Stimulated activated CD8-positive, alpha-beta memory T cell treated with anti-CD3 and anti-CD28 coated beads, Interleukin-12 subunit alpha, Interleukin-12 subunit beta, amount 100 ng/mL, for 24 hours (primary cell): ENCODE data around the gene PRELID1.
"Not testable (repeated sequence)": the region's sequence is repeated elsewhere in the genome, so short reads cannot be mapped to it uniquely, and the experiment has no call there.

Source experiments
- DNase-seq: peaks from one replicate; pipeline ENCODE4 v3.0.0-alpha.2; 2020; ENCODE audit errors: extremely low read depth

PRELID1 gene

DNA sequence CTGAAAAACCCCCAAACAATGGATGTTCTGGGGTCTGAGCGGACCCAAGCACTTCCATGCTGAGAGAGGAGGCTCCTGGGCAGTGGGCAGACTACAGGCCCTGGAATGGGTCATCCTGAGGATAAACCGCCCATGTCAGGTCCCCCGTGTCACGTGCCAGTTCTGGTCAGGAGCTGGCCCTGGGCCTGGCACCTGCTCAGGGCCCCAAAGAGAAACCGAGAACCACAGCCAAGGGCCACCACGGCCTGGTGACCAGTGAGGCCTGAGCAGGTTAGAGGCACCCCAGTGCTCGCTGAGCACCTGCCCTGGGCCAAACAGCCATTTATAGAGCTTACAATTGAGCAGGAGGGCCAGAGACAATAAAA, 32.1 kb downstream of the PRELID1 start:
- no peak for DNase-seq

DNA sequence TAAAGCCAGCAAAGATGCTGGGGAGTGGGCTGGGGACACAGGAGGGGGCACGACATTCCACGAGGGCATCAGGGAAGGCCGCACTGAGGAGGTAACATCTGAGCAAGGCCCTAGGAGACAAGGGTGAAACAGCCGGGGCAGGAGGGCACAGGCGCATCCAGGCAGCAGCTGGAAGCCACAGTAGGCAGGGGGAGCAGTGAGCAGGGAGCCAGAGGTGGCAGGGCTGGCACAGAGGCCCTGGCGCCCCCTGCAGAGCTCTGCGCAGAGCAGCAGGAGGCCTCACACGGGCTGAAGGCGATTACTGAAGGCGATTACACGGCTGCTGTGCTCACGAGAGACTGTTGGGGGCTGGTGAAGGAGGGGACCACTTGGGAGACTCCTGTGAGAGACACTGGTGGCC, 32.5 kb downstream of the PRELID1 start:
- DNase-seq = no peak

GRCh38 chr5:177336603-177337494, 33.2 kb downstream of the PRELID1 start:
- DNase-seq = no peak

DNA sequence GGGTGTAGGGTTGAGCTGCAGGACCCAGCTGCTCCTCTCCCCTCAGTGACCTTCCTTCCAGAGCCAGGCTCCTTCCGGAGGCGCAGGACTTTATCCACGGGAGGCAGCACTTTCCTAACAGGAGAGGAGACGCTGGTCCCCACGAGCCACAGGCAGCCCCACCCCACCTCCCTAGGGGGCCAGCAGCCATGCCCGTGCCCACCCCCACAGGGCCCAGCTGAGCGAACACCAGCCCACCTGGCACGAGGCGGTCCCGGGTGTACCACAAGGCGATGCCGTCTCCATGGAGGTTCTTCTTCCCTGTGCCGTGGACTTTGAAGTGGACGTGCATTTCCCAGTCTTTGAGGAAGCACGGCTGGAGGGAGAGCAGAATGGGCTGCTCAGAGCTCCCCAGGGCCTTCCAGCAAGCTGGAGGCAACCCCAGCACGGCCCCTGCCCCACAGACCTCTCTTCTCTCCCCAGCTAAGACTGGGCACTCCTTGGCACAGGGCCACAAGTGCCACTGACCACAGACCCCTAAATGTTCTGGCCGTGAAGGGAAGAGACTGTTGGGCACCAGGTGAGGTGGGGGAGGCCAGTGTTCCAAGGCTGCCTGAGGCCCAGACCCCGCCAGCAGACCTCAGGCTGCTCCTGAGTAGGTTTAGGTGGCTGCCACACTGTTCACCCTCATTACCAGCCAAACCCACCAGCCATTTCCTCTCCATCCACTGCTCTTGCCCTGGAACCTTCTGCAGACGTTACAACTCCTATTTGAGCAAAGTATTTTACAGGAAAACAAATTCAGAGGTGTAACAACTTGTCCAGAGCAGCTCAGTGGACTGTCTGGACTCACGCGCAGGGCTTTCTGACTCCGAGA, 34.9 kb downstream of the PRELID1 start:
- no peak for DNase-seq

- no peak for DNase-seq
These were observed 35.6 kb downstream of the PRELID1 start for GRCh38 chr5:177339107-177339638.

DNA sequence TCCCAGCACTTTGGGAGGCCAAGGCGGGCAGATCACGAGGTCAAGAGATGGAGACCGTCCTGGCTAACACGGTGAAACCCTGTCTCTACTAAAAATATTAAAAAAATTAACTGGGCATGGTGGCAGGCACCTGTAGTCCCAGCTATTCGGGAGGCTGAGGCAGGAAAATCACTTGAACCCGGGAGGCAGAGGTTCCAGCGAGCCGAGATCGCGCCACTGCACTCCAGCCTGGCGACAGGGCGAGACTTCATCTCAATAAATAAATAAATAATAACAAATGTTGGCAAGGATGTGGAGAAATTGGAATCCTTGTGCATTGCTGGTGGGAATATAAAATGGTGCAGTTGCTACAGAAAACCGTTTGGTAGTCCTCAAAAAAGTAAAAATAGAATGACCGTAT, 39.4 kb downstream of the PRELID1 start:
- DNase-seq = not testable (repeated sequence)

DNA sequence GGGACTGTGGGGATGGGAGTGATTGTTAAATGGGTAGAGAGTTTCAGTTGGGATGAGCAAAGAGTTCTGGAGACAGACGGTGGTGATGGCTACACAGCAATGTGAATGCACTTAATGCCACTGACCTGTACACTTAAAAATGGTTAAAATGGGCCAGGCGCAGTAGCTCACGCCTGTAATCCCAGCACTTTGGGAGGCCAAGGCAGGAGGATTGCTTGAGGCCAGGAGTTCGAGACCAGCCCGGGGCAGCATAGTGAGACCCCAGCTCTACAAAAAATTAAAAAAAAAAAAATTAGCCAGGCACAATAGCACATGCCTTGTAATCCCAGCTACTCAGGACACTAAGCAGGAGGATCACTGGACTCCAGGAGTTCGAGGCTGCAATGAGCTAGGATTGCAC, 40.2 kb downstream of the PRELID1 start:
- DNase-seq = no peak

DNA sequence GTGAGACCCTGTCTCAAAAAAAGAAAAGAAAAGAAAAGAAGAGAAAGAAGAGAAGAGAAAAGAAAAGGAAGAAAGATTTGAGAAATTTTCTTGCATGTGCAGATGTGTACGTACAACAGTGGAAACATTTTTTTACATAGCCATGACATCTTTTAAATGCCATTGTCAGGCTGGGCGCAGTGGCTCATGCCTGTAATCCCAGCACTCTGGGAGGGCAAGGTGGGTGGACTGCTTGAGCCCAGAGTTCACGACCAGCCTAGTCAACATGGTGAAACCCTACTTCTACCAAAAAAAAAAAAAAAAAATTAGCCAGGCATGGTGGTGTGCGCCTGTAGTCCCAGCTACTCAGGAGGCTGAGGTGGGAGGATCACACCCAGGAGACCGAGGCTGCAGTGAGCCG, 41.3 kb downstream of the PRELID1 start:
- DNase-seq = no peak

- no peak for DNase-seq
These were observed 43.2 kb downstream of the PRELID1 start for GRCh38 chr5:177346820-177347219.

DNA sequence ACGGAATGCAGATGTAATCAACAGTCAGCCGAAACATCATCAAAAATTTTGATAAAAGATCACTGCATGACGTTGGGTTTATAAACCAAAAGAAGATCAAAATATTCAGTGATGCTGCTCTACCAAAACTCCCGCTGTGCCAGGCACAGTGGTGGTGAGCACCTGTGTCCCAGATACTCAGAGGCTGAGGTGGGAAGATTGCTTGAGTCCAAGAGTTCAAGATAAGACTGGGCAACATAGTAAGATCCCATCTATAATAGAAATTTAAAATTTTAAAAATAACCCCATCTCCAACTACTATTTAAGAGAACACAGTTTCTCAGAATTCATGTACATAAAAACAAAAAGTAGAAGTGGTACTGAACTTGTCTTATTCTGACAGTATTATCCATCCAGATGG, 44.1 kb downstream of the PRELID1 start:
- DNase-seq = no peak

DNA sequence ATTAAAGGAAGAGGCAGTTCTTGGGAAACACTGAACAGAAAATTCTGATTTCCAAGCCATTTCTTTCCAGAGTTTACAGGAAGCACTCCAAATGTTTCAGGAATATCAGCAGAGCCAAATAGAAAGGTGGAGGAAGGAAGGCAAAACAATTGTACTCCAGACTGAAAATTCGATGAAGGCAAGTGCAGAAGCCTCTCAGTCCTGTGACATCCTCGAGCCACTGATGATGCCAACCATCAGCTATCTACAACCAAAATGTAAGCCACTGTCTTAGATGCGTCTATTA, 45.7 kb downstream of the PRELID1 start:
- no peak for DNase-seq

GRCh38 chr5:177349762-177350161, 46.2 kb downstream of the PRELID1 start:
- DNase-seq = no peak

- no peak for DNase-seq
These were observed 47.3 kb downstream of the PRELID1 start for GRCh38 chr5:177350776-177351391.

DNA sequence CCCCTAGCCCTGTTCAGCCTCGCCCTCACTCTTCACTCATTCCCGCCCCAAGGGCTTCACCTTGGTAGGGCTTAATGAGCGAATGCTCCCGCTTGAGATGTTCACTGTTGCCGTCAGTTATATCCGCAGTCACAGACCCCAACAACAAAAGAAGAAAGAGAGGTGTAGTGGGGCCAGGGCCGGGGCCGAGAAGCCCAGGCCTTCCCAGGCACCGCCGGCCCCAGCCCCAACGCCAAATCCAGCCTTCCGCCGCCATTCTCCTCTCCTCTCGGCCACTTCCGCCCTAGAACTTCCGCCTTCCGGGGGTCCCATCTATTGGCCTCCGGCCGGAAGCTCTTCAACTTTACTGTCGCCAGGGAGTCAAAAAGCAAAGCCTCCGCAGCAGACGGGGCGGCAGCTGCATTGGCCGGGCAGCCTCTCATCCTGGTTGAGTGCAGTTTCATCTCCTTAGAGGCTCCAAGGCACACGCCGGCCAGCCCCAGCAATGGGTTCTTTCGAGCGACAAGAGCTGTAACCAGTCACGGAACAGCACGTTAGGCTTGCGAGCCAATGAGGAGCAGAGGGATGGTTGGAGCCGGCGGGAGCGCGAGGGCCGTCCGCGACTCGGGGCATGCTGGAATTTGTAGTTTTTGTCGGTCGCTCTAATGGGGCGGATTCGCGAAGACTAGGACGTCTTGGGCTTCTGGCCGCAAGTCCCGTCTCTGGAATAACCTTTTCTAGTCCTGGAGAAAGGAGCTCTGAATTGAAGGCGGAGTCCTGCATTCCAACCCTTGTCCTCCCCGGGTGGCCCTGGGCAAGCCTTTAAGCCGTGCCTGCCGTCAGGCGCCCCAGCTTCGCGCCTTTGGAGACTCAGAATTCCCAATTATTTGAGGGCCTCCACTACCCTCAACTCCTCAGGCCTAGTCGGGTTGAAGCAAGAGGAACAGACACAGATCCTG, 48.1 kb downstream of the PRELID1 start, which contains the start of gene LMAN2:
LMAN2 (minus strand) TSS at position 277 of the 938 bp plus-strand sequence; CDS start at position 256, 21 bp downstream.
- peak; percentile 78 for DNase-seq

DNA sequence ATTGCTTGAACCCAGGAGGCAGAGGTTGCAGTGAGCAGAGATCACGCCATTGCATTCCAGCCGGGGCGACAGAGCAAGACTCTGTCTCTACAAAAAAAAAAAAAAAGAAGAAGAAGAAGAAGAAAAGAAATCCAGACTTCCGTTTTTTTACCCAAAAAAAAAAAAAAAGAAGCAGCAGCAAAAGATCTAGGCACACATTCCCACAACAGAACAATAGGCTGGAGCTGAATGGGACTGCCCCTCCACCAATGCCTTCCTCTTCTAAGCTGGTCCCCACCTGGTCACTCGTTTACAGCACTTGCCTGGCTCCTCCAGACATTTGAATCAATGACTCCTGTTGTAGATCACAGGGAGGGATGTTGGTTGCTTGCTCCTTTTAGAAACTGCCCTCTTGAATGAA, 49.5 kb downstream of the PRELID1 start:
- no peak for DNase-seq

- DNase-seq = no peak
These were observed 50.7 kb downstream of the PRELID1 start for GRCh38 chr5:177354256-177354655.

DNA sequence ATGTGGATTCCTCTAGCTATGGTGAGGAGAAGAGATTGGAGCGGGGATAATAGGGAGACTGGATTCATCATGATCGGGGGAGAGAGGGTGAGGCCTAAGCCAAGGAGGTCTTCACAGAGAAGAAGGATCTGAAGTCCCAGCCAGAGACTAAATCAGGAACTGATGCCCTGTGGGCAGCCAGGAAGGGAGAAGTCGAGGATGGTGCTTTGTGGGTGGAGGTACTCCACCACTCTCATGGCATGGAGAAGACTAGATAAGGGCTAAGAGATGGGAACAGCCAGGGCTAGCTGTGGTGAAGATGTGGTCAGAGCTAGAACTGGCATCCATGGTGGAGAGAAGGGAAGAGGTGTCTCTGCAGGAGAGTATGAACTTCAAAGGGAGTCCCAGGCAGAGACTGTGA, 51.1 kb downstream of the PRELID1 start:
- no peak for DNase-seq

GRCh38 chr5:177355162-177355867, 51.7 kb downstream of the PRELID1 start:
- DNase-seq = no peak

DNA sequence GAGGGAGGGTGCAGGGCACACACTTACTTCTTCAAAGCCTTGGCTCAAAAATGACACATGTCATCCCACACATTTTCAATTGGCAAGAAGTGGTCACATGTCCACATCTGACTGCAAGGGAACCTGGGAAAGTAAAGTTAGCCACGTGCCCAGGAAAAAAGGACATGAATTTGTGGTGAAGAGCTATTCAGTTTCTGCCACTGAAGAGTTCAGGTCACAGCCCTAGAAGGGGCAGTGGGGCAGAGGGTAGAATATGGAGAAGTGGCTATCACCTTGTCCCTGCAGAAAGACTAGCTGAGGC, 52.2 kb downstream of the PRELID1 start:
- no peak for DNase-seq
